Ovary (tissue), 9 donors: ENCODE results near the gene SGTA. TPM values are rescaled to one million over a fixed set of nuclear protein-coding genes. Genes with fewer than 3 reads are reported as not detected.

Experiments
- DNase-seq, 5 donors: peaks; one replicate each; pipeline ENCODE4 v3.0.0-alpha.2; 2019 to 2020
- H3K27ac ChIP-seq, 2 donors: fragments of 200-600 bp; one replicate each; pipeline versions ENCODE4 v1.5.1 to v1.8.0; 2019 to 2022
- H3K27me3 ChIP-seq: fragments of 200-600 bp; one replicate; pipeline ENCODE4 v1.8.0; 2022
- H3K36me3 ChIP-seq: fragments of 200-600 bp; sonication (generic); one replicate; pipeline ENCODE4 v1.5.1; 2019
- H3K4me1 ChIP-seq: one replicate; pipeline ENCODE4 v1.8.1; 2013; ENCODE audit warnings: mild to moderate bottlenecking, moderate library complexity; ENCODE audit not compliant: insufficient read depth
- H3K4me3 ChIP-seq: fragments of 200-600 bp; sonication (generic); one replicate; pipeline ENCODE4 v1.5.1; 2017
- H3K9me3 ChIP-seq, 2 donors: fragments of 200-600 bp in 1 of 2; sonication (generic) in 1 of 2; one replicate each; pipeline versions ENCODE4 v1.5.1 to v1.8.1; 2013 to 2019; ENCODE audit warnings: mild to moderate bottlenecking in 1 of 2, moderate library complexity in 1 of 2
- EP300 ChIP-seq: sonication (generic); formaldehyde crosslinking; IDR thresholded peaks from one replicate; pipeline ENCODE4 v1.6.1; 2017; ENCODE audit warnings: antibody characterized with exemption
- POLR2A ChIP-seq: fragments of 450-650 bp; IDR thresholded peaks from one replicate; pipeline ENCODE4 v1.6.1; 2017; ENCODE audit warnings: antibody characterized with exemption, mild to moderate bottlenecking, moderate library complexity
- WGBS, 3 donors: extraction: QIAGEN DNeasy Blood & Tissue Kit in 1 of 3; methylation state at CpG; one replicate each; pipeline versions ENCODE4 v1.1.5 to v1.1.7; 2013 to 2017; 5-methylcytosine and 5-hydroxymethylcytosine counted together
- intact Hi-C, 4 donors: fragments of 100-400 bp; cut with DNase I; formaldehyde crosslinking; loops; one replicate each; pipeline versions ENCODE4 v1.11.0 to v1.15.1; 2022 to 2023
- polyA plus RNA-seq, 2 donors: library from polyadenylated mRNA; stranded (reverse); fragments of 200-250 nt in 1 of 2; fragments of 350-450 nt in 1 of 2; fragmentation: Illumina TruSeq in 1 of 2; extraction: RNeasy Lipid Tissue Mini Kit (QIAGEN cat#74804) in 1 of 2; gene quantifications; one replicate each; pipeline ENCODE4 v1.2.3, GENCODE V29; 2013 to 2014
- total RNA-seq, 7 donors: library from RNA; depleted of rRNA in 2 of 7; stranded (reverse); fragments of >200 nt in 2 of 7; fragmentation: NEBNext Ultra II Directional in 3 of 7; extraction: Animal tissue kit (Norgen Biotek cat#: 25700) in 3 of 7; gene quantifications; one replicate each; pipeline versions ENCODE4 v1.1.0 to v1.2.4, GENCODE V29; 2016 to 2023
- TF ChIP-seq, protein P1 (sequence below), 3 donors: fragments of 450-650 bp in 2 of 3; fragments of 200-600 bp in 1 of 3; IDR thresholded peaks; one replicate each; pipeline versions ENCODE4 v1.5.1 to v1.8.0; 2016 to 2022; ENCODE audit warnings: antibody characterized with exemption in 3 of 3, mild to moderate bottlenecking in 1 of 3
- donor health status: DM: no; HTN: no; CAD: no; lungs with moderate emphysema.
- donor health status: DM: no; HTN: no; CAD: no.
- donor health status: Bipolar disorder and iron deficiency.
- donor health status: DM: yes; HTN: yes; CAD: no.
- donor health status: DM: no; HTN: no; CAD: no.
- donor health status: DM: yes; HTN: yes; CAD: no.

The SGTA gene
- total and polyA plus RNA-seq, 9 donors = 27.0 to 65.5 (median 53.4) TPM

DNA sequence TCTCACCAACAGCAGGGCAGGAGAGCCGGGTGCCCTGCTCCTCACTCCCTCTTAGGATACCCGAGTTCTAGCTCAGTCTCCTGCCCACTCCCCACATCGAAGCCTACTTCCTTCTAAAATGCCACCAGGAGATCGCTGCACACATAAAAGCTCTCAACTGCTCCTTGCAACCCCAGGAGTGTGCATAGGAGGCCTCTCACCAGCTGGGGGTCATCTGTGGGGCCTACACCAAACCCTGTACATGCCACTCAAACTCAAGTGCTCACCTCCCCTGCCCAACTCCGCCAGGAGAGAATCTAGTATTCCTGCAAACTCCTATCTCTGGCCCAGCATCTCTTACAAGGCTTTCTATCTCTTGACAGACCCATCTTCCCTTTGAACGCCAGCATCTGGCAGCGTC, 2.8 kb downstream of the SGTA start:
- DNase-seq = no peak
- 80 to 85% (median 84%) methylated on average over 7 of the region's 7 CpGs for WGBS, 3 donors
- no peaks in the 10 kb centered on the region for H3K9me3 ChIP-seq
- no peaks in the 10 kb centered on the region for H3K27me3 ChIP-seq
- intact Hi-C loops = no loop called here
- H3K4me1 ChIP-seq = peaks cover 2% of the 10 kb centered on the region
- H3K27ac ChIP-seq = no peak overlapping the region
- no peaks in the 10 kb centered on the region for H3K36me3 ChIP-seq
- TF ChIP-seq POLR2A (no peak), EP300 (no peak)
- TF ChIP-seq, protein P1, sequence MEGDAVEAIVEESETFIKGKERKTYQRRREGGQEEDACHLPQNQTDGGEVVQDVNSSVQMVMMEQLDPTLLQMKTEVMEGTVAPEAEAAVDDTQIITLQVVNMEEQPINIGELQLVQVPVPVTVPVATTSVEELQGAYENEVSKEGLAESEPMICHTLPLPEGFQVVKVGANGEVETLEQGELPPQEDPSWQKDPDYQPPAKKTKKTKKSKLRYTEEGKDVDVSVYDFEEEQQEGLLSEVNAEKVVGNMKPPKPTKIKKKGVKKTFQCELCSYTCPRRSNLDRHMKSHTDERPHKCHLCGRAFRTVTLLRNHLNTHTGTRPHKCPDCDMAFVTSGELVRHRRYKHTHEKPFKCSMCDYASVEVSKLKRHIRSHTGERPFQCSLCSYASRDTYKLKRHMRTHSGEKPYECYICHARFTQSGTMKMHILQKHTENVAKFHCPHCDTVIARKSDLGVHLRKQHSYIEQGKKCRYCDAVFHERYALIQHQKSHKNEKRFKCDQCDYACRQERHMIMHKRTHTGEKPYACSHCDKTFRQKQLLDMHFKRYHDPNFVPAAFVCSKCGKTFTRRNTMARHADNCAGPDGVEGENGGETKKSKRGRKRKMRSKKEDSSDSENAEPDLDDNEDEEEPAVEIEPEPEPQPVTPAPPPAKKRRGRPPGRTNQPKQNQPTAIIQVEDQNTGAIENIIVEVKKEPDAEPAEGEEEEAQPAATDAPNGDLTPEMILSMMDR (IDR thresholded peaks at IDR 0.05) = no peak
- no peak overlapping the region for H3K4me3 ChIP-seq

DNA sequence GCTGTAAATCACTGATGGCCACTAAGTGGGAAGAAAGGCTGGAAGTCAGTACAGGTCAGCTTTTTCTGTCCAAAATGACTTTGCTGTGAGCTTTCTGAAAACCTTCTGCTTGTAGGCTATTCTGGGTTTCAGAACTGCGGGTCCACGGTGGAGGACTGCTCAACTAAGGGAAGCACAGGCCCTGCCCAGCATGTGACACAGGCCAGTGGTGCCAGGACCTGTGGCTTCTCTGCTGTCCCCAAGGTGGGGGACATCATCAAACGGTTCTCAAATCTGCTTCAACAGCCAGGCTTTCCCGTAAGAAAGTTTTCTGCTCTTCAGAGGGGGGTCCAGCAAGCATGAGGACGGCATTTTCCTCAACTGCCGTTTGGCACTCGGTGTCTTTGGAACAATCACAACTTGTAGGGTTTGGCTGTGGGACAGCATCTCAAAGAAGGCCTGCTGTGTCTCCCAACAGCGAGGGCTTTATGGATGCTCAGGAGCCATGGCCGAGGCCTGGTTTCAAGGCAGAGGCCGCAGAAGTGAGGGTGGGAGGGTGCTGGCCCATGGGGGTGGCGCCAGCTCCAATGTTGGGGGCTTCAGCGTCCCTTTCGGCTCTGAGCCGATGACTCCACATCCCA, 3.8 kb downstream of the SGTA start:
- H3K27ac ChIP-seq = no peak overlapping the region
- WGBS, 3 donors = 64 to 67% (median 67%) methylated on average over 14 of the region's 14 CpGs
- intact Hi-C loops = no loop called here

DNA sequence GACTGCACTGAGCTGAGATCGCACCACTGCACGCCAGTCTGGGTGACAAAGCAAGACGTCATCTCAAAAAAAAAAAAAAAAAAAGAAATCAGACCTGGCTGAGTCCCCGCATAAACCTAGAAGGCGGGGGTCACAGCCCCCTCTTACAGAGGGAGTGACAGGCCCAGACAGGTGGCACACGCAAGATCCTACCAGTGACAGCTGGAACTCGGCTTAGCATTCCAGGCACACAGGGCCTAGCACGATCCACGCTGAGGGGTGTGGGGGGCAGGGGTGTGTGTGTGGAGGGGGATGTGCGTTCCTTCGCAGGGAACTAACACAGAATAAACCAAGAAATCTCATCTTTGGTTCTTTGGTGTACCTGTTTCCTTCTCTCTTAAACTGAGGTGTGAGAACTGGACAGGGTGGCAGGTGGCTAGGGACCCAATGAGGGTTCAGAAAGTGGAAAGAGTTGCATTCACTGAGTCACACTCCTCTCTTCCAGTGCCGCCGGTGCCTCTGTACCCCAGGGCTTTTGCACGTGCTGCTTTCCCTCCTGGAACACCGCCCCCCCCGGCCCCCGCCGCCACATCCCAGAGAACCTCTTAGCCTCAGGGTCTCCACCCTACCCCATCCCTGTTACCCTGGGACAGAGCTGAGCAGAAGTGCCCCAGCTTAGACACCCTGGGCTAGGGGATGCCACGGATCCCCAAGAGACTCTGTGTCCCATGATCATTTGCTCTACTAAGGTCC, 5.0 kb downstream of the SGTA start:
- DNase-seq = no peak
- intact Hi-C loops = no loop called here
- no peak overlapping the region for H3K27ac ChIP-seq
- WGBS, 3 donors = 83 to 88% (median 87%) methylated on average over 19 of the region's 19 CpGs
- H3K27me3 ChIP-seq = no peaks in the 10 kb centered on the region
- H3K4me3 ChIP-seq = no peak overlapping the region
- peaks cover 2% of the 10 kb centered on the region for H3K4me1 ChIP-seq
- TF ChIP-seq POLR2A = no peak
- TF ChIP-seq, protein P1 (IDR thresholded peaks at IDR 0.05) = no peak
- TF ChIP-seq EP300 = no peak
- H3K9me3 ChIP-seq = no peaks in the 10 kb centered on the region
- no peaks in the 10 kb centered on the region for H3K36me3 ChIP-seq

More for the DNA sequence above, 3.8 kb downstream of the SGTA start:
- peaks cover 2% of the 10 kb centered on the region for H3K4me1 ChIP-seq
- TF ChIP-seq, protein P1 (IDR thresholded peaks at IDR 0.05) = no peak
- TF ChIP-seq EP300 (no peak), POLR2A (no peak)
- no peaks in the 10 kb centered on the region for H3K36me3 ChIP-seq
- no peaks in the 10 kb centered on the region for H3K9me3 ChIP-seq
- no peak for DNase-seq
- H3K4me3 ChIP-seq = no peak overlapping the region
- no peaks in the 10 kb centered on the region for H3K27me3 ChIP-seq

GRCh38 chr19:2775556-2776430, 7.3 kb downstream of the SGTA start:
- Histone ChIP-seq H3K27me3 (no peaks in the 10 kb centered on the region), H3K9me3 (no peaks in the 10 kb centered on the region), H3K36me3 (no peaks in the 10 kb centered on the region), H3K4me3 (no peak overlapping the region), H3K27ac (peak overlapping the region in 1 of 2 donors; percentile 42), H3K4me1 (peaks cover 2% of the 10 kb centered on the region)
- peak in 1 of 5 donors; percentile 48 for DNase-seq
- intact Hi-C loops = no loop called here
- WGBS, 3 donors = 74 to 79% (median 75%) methylated on average over 29 of the region's 29 CpGs
- TF ChIP-seq, protein P1 (IDR thresholded peaks at IDR 0.05) = no peak
- TF ChIP-seq POLR2A = no peak
- TF ChIP-seq EP300 = no peak
